OCI-LY1 (cell line): ENCODE data around the gene ERMARD.

Experiments used
- EZH2 ChIP-seq: fragments of 200-600 bp; sonication (generic), shearing (Covaris generic); IDR thresholded peaks from 2 replicates; pipeline ENCODE4 v1.8.0; 2017; ENCODE audit warnings: borderline replicate concordance, mixed run types, mild to moderate bottlenecking, antibody characterized with exemption, low read length, moderate library complexity, mixed read lengths
- TF ChIP-seq, protein P1 (sequence below): fragments of 200-600 bp; sonication (generic), shearing (Covaris generic); IDR thresholded peaks from 2 replicates; pipeline ENCODE4 v1.5.1; 2017; ENCODE audit warnings: mild to moderate bottlenecking, antibody characterized with exemption, low read length, moderate library complexity, mixed read lengths

DNA sequence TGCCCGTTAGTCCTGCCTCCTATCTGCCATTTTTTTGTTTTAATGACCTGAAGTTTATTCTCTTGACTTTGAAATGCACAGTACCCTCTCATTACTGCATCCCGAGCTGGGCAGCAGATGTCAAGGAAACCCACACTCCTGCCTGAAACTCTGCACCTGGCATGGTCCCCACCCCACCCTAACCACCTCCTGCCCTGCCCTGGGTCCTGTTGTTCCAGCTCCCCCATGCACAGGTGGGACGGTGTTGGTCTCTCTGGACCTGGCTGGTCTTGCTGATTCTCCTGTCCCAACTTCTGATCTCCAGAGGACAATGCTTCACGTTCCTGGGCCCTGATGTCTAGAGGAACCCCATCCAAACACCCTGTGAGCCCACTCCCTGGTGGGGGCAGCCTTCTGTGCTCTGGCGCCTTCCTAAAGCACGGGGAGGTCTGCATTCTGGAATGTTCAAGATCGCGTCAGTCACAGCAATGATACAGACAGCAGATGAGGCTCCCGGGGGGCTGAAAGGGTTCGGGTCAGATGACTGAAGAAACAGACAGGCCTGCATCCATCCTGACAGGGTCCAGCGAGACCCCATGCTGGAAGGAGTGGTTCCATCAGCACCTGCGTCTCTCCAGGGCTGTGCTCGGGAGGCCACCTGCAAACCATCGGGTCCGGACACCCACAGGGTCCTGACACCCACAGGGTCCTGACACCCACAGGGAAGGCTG lies 73.6 kb downstream of the ERMARD start:
- TF ChIP-seq, protein P1, sequence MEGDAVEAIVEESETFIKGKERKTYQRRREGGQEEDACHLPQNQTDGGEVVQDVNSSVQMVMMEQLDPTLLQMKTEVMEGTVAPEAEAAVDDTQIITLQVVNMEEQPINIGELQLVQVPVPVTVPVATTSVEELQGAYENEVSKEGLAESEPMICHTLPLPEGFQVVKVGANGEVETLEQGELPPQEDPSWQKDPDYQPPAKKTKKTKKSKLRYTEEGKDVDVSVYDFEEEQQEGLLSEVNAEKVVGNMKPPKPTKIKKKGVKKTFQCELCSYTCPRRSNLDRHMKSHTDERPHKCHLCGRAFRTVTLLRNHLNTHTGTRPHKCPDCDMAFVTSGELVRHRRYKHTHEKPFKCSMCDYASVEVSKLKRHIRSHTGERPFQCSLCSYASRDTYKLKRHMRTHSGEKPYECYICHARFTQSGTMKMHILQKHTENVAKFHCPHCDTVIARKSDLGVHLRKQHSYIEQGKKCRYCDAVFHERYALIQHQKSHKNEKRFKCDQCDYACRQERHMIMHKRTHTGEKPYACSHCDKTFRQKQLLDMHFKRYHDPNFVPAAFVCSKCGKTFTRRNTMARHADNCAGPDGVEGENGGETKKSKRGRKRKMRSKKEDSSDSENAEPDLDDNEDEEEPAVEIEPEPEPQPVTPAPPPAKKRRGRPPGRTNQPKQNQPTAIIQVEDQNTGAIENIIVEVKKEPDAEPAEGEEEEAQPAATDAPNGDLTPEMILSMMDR, result no peak
- TF ChIP-seq EZH2, result no peak
